ENCODE measurements around the gene TRPV3.

GRCh38 chr17:3556239-3556915 is 1.2 kb downstream of the TRPV3 start:
- TF ChIP-seq ZNF704 (tag by site-specific recombination; IDR thresholded peaks at IDR 0.05) (no peak), ZNF354C (tag by site-specific recombination; IDR thresholded peaks at IDR 0.05; ENCODE audit: borderline replicate concordance, low read depth) (no peak), ZNF777 (tag by site-specific recombination; IDR thresholded peaks at IDR 0.05; ENCODE audit: borderline replicate concordance) (no peak), CTCF (tag by site-specific recombination; IDR thresholded peaks at IDR 0.05) (no peak)

Data from HEK293 (cell line).